Measurements from ENCODE around the gene CDC42EP2.

DNA sequence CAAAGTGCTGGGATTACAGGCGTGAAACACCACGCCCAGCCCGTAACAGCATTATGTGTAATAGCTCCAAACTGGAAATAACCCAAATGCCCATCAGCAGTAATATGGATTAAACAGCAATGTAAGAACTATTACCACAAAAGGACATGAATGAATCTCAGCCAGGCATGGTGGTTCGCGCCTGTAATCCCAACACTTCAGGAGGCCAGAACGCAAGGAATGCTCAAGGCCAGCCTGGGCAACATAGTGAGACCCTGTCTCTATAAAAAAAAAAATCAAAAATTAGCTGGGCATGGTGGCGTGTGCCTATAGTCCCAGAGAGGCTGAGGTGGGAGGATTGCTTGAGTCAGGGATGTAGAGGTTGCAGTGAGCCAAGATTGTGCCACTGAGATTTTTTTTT is 15.9 kb downstream of the CDC42EP2 start:
- TF ChIP-seq CTCF (IDR thresholded peaks at IDR 0.05) = no peak
- TF ChIP-seq REST (IDR thresholded peaks at IDR 0.05; ENCODE audit: insufficient read depth in 1 of 2, low read depth in 2 of 2, low read length in 1 of 2) = no peak
